GM23248 (cell line): ENCODE data around the gene CEP97. TPM values are rescaled to one million over a fixed set of nuclear protein-coding genes. Genes with fewer than 3 reads are reported as not detected.

Source experiments
- DNase-seq: peaks from one replicate; pipeline ENCODE4 v3.0.0-alpha.2; 2015
- H2AFZ ChIP-seq: fragments of 200-600 bp; sonication (generic); 2 replicates; pipeline ENCODE4 v1.6.1; 2016; ENCODE audit warnings: antibody characterized with exemption
- H3F3A ChIP-seq: fragments of 200-600 bp; sonication (generic); 2 replicates; pipeline ENCODE4 v1.6.1; 2016; ENCODE audit warnings: mild to moderate bottlenecking, antibody characterized with exemption, mixed run types; ENCODE audit not compliant: insufficient read depth
- H3K27ac ChIP-seq: fragments of 200-600 bp; sonication (generic); 2 replicates; pipeline ENCODE4 v1.5.1; 2016; ENCODE audit warnings: mild to moderate bottlenecking
- H3K27me3 ChIP-seq: fragments of 200-600 bp; sonication (generic); replicated peaks from 2 replicates; pipeline ENCODE4 v1.6.1; 2016; ENCODE audit warnings: mild to moderate bottlenecking; ENCODE audit not compliant: insufficient read depth
- H3K36me3 ChIP-seq: fragments of 200-600 bp; sonication (generic); 2 replicates; pipeline ENCODE4 v1.6.1; 2016; ENCODE audit warnings: low read depth, mild to moderate bottlenecking
- H3K4me1 ChIP-seq: fragments of 200-600 bp; sonication (generic); 2 replicates; pipeline ENCODE4 v1.6.1; 2016; ENCODE audit warnings: mild to moderate bottlenecking; ENCODE audit not compliant: insufficient read depth
- H3K4me2 ChIP-seq: fragments of 200-600 bp; sonication (generic); one replicate; pipeline ENCODE4 v1.6.1; 2016; ENCODE audit warnings: mild to moderate bottlenecking; ENCODE audit not compliant: unreplicated experiment
- H3K4me3 ChIP-seq: fragments of 200-600 bp; sonication (generic); 2 replicates; pipeline ENCODE4 v1.5.1; 2016; ENCODE audit warnings: mild to moderate bottlenecking
- H3K79me2 ChIP-seq: fragments of 200-600 bp; sonication (generic); 2 replicates; pipeline ENCODE4 v1.6.1; 2016; ENCODE audit warnings: mild to moderate bottlenecking; ENCODE audit not compliant: insufficient read depth
- H3K9ac ChIP-seq: fragments of 200-600 bp; sonication (generic); 2 replicates; pipeline ENCODE4 v1.6.1; 2016; ENCODE audit warnings: mild to moderate bottlenecking
- H3K9me2 ChIP-seq: fragments of 200-600 bp; sonication (generic); 2 replicates; pipeline ENCODE4 v1.6.1; 2016; ENCODE audit warnings: mixed run types, mild to moderate bottlenecking, moderate library complexity; ENCODE audit not compliant: insufficient read depth
- H3K9me3 ChIP-seq: fragments of 200-600 bp; sonication (generic); one replicate; pipeline ENCODE4 v1.6.1; 2017; ENCODE audit warnings: low read depth
- H4K20me1 ChIP-seq: fragments of 200-600 bp; sonication (generic); 2 replicates; pipeline ENCODE4 v1.6.0; 2016; ENCODE audit not compliant: insufficient read depth
- EZH2 ChIP-seq: fragments of 200-600 bp; sonication (generic); IDR thresholded peaks from 2 replicates; pipeline ENCODE4 v1.6.1; 2018; ENCODE audit warnings: antibody characterized with exemption, mild to moderate bottlenecking; ENCODE audit not compliant: insufficient read depth, poor library complexity, severe bottlenecking
- EZH2phosphoT487 ChIP-seq: fragments of 200-600 bp; sonication (generic); IDR thresholded peaks from 2 replicates; pipeline ENCODE4 v1.6.1; 2018; ENCODE audit warnings: antibody characterized with exemption, moderate library complexity, mild to moderate bottlenecking, low read depth; ENCODE audit not compliant: insufficient read depth
- WGBS, 2 experiments: methylation state at CpG; one replicate each; pipeline ENCODE4 v1.1.6; 2015 to 2017; ENCODE audit warnings: low lambda C conversion rate in 2 of 2, low coverage in 1 of 2; ENCODE audit errors: missing lambda C conversion rate in 2 of 2; 5-methylcytosine and 5-hydroxymethylcytosine counted together
- in situ Hi-C: fragments of 300-500 bp; cut with MboI; formaldehyde crosslinking; loops from 2 replicates; pipeline ENCODE4 v1.15.0; 2020
- polyA plus RNA-seq: library from polyadenylated mRNA; unstranded; fragments of >200 nt; fragmentation: Nextera tagmentation; extraction: Ambion mirVana; gene quantifications from 2 replicates; pipeline ENCODE4 v1.2.1, GENCODE V29; 2016
- total RNA-seq: library from RNA; depleted of rRNA; stranded (reverse); fragments of >200 nt; shearing (Covaris generic); gene quantifications from 2 replicates; pipeline ENCODE4 v1.2.3, GENCODE V29; 2014

CEP97 gene
- total and polyA plus RNA-seq, 2 experiments from 2014 or later = 3.3 to 9.8 TPM

GRCh38 chr3:101779047-101779821 lies 54.8 kb downstream of the CEP97 start, which contains the start of gene NXPE3:
TSS of gene NXPE3 (plus strand) at chr3:101779211. CDS start at chr3:101785597, 6,386 bp downstream.
- Histone ChIP-seq H3K27me3 (no peaks in the 10 kb centered on the region), H3K4me3 (peak within 1 kb of the TSS; percentile 78), H3K9me3 (no peaks in the 10 kb centered on the region), H3K4me1 (peaks cover 18% of the 10 kb centered on the region), H2AFZ (peak within 1 kb of the TSS; percentile 99), H3K9me2 (no peaks in the 10 kb centered on the region), H3K36me3 (no peaks in the 10 kb centered on the region), H3K79me2 (peaks cover 9% of the 10 kb centered on the region), H3F3A (peaks cover 15% of the 10 kb centered on the region), H3K27ac (peak within 1 kb of the TSS; percentile 60), H4K20me1 (no peaks in the 10 kb centered on the region), H3K4me2 (peak within 1 kb of the TSS; percentile 93), H3K9ac (peak within 1 kb of the TSS; percentile 70)
- in situ Hi-C loops = no loop called here
- TF ChIP-seq EZH2phosphoT487 (no peak), EZH2 (no peak)
- 1 to 2% methylated on average over 37 to 78 of the region's 78 CpGs for WGBS, 2 experiments
- DNase-seq = peak; percentile 91

DNA sequence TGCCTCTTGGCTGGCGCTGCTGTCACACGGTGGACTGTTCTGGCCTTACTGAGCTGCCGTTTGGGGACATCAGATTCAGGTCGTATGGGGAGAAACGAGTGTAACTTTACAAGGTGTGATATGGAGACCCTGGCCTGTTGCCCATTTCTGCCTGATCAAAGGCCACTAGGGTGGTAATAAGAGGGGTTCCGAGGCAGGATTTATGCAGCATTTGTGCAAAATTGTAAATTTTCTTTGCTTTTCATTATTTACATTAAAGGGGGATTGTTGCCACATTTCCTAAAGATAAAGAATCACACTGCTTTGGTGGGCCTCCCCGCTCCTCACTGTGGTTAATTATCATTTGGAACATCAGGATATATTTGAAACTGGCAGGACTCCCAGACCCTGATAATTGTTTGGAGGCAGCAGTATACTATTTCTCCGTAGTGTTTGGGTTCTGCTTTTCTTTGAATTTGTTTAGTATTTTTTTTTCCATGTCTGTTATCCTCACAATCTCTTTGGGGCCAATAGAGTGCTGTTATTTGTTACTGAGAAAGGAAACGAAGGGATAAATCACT lies 55.5 kb downstream of the CEP97 start:
- TF ChIP-seq EZH2phosphoT487 (no peak), EZH2 (no peak)
- H4K20me1 ChIP-seq = no peaks in the 10 kb centered on the region
- H3K9me3 ChIP-seq = no peaks in the 10 kb centered on the region
- no peaks in the 10 kb centered on the region for H3K36me3 ChIP-seq
- in situ Hi-C loops = no loop called here
- H3F3A ChIP-seq = peaks cover 15% of the 10 kb centered on the region
- peak overlapping the region; percentile 99 for H2AFZ ChIP-seq
- peaks cover 9% of the 10 kb centered on the region for H3K79me2 ChIP-seq
- H3K4me3 ChIP-seq = peak overlapping the region; percentile 78
- H3K4me2 ChIP-seq = peak overlapping the region; percentile 93
- no peaks in the 10 kb centered on the region for H3K9me2 ChIP-seq
- no peaks in the 10 kb centered on the region for H3K27me3 ChIP-seq
- H3K4me1 ChIP-seq = peaks cover 18% of the 10 kb centered on the region
- peak; percentile 13 for DNase-seq
- H3K27ac ChIP-seq = peak overlapping the region; percentile 60
- WGBS, 2 experiments = 5 to 7% methylated on average over 9 of the region's 9 CpGs
- H3K9ac ChIP-seq = peak overlapping the region; percentile 70

DNA sequence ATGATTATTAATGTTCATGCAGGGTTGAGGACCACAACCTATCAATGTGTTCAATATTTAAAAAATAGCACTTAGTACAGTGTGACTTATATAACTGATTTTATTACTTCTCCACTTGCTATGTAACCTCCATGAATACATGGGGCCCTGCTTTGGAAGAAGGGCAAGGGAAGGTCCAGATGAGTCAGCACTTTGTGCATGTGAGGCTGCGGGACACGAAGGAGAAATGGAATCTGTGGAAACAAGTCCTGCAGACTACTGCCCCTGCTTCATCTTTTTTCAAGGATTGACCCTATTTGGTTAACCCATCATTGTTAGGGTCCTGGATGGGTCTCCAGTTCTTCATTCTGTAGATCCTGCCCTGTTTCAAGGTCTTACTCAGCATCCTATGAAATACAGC lies 56.2 kb downstream of the CEP97 start:
- H3K9me3 ChIP-seq = no peaks in the 10 kb centered on the region
- peak overlapping the region; percentile 60 for H3K27ac ChIP-seq
- H3K9me2 ChIP-seq = no peaks in the 10 kb centered on the region
- no peaks in the 10 kb centered on the region for H4K20me1 ChIP-seq
- peak overlapping the region; percentile 99 for H2AFZ ChIP-seq
- H3K4me1 ChIP-seq = peaks cover 18% of the 10 kb centered on the region
- WGBS, 2 experiments = 38 to 43% methylated on average over 2 of the region's 2 CpGs
- peak overlapping the region; percentile 70 for H3K9ac ChIP-seq
- in situ Hi-C loops = no loop called here
- no peaks in the 10 kb centered on the region for H3K27me3 ChIP-seq
- peak overlapping the region; percentile 93 for H3K4me2 ChIP-seq
- H3F3A ChIP-seq = peaks cover 15% of the 10 kb centered on the region
- H3K36me3 ChIP-seq = peaks cover 4% of the 10 kb centered on the region; the same call in 1 of the 2 replicates
- TF ChIP-seq EZH2 = no peak
- TF ChIP-seq EZH2phosphoT487 = no peak
- peak; percentile 92 for DNase-seq
- peaks cover 9% of the 10 kb centered on the region for H3K79me2 ChIP-seq
- peak overlapping the region; percentile 78 for H3K4me3 ChIP-seq

DNA sequence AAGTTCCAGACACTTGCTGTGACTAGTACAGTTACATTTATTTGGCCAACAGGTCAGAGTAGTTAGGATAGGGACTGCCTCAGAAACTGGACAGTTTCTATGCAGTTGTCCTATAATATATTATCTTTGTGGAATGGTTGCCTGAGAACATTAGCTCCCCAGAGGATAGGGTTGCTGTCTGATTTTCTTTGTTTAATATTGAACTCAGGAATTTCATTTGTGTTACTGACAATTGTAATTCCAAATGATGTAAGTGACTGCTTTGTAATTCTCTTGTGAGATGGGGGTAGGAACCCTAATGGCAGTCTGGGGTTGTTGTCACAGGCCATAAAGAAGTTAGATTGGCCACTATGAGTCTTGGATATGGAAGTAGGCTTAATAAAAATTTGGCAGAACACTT lies 56.8 kb downstream of the CEP97 start:
- DNase-seq = peak; percentile 8
- in situ Hi-C loops = no loop called here
- H2AFZ ChIP-seq = peak overlapping the region; percentile 24

More for the DNA sequence above, 56.8 kb downstream of the CEP97 start:
- H3K4me3 ChIP-seq = peak overlapping the region; percentile 78
- H3K9me2 ChIP-seq = no peaks in the 10 kb centered on the region
- peaks cover 15% of the 10 kb centered on the region for H3F3A ChIP-seq
- no peaks in the 10 kb centered on the region for H3K27me3 ChIP-seq
- no peaks in the 10 kb centered on the region for H4K20me1 ChIP-seq
- no peaks in the 10 kb centered on the region for H3K9me3 ChIP-seq
- H3K9ac ChIP-seq = peak overlapping the region; percentile 29; the same call in 1 of the 2 replicates
- H3K79me2 ChIP-seq = peaks cover 9% of the 10 kb centered on the region
- peaks cover 9% of the 10 kb centered on the region; the same call in 1 of the 2 replicates for H3K36me3 ChIP-seq
- H3K4me1 ChIP-seq = peaks cover 18% of the 10 kb centered on the region
- H3K27ac ChIP-seq = peak overlapping the region; percentile 60
- TF ChIP-seq EZH2phosphoT487 (no peak), EZH2 (no peak)
- peak overlapping the region; percentile 93 for H3K4me2 ChIP-seq
